ENCODE results near the gene PIP5KL1.

The PIP5KL1 gene

DNA sequence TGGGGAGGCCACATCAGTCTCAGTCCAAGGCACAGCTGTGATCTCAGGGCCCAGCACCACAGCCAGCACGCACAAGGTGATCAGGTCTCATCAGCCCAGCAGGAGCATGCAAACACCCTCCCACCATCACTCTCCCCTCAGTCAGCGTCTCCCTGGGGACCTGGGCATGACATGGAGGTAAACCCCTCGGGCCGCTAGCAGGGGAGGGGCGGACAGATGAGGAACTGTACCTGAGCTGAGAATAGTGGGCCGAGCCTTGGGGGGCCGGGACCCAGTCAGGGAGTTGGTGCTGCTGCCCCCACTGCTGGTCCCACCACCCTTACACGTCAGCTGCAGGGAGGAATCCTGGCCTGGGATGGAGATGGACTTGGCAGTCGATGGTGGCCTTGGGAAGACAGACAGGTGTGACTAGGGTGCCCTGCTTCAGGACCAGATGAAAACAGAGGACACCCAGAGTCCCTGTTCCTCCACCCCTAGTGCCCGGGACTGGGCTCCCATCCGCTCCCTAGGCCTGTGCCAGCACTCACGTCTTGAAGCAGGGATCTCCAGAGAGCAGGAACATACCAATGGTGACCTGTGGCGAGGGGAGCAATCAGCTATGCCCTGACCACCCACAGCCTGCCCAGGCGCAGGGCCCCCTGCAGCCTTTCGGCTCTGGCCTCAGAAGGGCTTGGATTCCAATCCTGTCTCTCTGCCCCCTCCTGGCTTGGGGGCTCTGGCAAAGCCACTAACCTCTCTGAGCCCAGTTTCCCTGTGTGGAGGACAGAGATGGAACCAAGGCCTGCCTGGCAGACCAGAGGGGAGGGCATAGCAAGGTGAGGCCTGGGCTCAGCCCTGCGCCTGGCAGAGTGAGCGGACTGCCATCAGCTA lies 17.5 kb upstream of the PIP5KL1 start:
- DNase-seq, result no peak

DNA sequence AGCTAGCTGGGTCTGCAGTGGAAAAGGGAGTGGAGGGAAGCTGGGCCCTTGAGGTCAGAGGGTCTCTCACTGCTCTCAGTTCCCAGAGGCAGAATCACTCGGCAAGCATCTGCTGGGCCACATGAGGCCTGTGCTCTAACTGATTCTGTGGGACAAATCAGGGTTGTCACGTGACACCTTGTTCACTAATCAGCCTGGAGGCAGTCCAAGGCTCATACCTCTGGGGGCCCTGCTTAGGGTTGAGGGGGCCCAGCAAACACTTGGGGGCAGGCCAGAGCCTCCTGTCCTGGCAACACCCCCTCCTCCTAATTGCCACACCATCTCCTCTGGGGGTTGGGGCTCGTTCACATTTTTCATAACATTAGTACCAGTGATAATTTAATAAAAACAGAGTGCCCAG lies 16.2 kb upstream of the PIP5KL1 start:
- DNase-seq, result no peak

DNA sequence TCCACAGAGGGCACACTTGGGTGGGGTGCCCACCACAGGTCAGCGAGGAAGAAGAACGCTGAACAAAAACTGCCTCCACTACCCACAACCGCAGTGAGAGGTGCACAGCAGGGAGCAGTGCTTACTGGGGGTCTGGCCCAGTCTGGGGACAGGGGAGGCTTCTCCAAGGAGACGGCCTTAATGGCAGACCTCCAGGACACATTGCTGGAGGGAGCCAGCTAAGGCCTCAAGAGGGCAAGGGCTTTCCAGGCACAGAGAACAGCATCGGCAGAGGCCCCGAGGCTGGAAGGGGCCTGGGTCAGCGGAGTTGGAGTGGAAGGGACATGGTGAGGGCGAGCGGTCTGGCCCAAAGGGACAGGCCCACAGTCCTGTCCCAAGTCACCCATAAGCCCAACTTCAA lies 15.4 kb upstream of the PIP5KL1 start:
- no peak for DNase-seq

DNA sequence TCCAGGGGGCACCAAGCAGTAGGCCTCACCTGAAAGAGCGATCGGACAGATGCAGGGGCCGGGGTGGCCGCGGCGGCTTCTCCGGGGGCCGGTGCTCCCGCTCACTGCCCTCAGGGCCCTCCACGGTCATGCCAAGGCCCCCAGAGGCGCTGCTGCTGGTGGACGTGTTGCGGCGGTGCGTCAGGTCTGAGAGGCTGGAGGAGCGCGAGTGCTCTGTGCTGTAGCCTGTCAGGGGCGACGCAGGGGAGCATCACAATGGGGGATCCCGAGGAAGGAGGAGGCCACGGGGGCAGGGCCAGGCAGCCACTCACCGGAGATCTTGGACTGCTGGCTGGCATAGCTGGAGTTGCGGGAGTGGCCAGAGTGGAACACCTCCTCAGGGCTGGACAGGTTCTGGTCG lies 14.8 kb upstream of the PIP5KL1 start:
- no peak for DNase-seq

DNA sequence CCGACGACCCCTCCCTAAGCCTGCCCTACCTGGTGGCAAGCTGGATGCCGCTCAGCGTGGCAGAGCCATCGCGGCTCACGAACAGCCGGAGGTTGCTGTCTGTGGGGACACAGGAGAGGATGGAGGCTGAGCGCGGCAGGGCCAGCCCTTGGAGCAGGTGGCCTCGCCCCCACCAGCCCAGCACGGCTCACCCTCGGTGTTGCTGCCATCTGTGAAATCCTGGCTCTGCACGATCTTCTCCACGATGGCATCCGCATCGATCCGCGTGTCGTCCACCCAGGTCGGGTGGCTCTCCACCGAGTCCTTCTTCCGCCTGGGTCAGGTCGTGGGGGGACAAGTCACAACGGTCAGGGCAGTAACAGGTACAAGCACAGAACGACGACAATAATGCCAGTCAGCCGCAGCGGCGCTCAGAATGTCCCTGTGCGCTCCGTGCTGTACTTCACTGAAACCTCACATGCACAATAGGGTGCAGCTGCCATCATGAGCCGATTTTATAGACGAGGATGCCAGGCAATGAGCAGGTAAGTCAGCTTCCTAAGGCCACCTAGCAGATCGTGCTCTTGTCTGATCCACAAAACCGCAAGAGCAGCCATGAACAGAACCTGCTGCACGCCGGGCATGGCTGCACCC lies 14.1 kb upstream of the PIP5KL1 start:
- DNase-seq, result no peak

DNA sequence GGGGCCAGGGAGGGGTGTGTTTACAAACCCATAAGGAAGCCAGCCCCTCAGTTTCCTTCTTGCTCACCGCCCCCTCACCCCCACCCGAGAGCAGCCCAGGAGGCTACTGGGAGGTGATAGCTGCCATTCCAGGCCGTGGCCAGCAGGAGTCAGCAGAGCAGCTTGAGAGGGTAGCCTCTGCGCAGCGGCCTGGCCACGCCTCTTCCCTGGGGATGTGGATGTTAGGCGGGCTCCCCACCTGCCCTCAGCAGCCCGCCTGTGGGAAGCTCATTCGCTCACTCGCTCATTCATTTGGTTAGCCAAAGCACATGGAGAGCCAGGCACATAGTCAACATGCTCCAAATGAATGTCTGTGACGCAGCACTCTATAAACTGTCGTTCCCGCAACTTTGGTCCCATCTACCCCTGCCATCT lies 13.2 kb upstream of the PIP5KL1 start:
- peak; percentile 79 for DNase-seq

DNA sequence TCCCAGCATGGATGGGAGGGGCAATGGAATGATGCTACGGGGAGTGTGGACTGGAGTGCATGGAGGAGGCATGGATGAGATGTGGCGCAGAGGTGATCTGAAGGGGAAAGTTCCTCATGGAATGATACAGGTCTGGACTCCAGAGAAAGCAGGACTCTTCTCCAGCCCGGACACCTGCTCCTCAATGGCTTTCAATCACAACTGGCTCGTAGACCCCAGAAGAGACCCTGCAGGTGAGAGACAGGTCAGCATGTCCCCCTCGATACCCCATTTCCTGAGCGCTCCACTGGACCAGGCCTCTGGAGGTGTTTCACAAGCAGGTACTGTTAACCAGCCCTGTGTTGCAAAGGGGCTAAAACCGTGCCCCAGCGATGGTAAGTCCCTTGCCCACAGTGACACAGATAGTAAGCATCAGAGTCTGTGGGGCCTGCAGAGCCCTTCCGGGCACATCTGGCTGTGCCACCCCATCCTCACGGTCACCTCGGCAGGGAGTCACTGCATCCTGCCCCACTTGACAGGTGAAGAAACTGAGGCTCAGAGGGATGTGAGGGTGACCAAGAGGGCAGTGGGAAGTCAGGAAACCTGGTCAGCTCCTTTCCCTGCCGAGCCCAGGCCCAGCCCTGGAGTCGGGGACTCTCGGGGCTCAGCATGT lies 12.6 kb upstream of the PIP5KL1 start:
- DNase-seq, result no peak

DNA sequence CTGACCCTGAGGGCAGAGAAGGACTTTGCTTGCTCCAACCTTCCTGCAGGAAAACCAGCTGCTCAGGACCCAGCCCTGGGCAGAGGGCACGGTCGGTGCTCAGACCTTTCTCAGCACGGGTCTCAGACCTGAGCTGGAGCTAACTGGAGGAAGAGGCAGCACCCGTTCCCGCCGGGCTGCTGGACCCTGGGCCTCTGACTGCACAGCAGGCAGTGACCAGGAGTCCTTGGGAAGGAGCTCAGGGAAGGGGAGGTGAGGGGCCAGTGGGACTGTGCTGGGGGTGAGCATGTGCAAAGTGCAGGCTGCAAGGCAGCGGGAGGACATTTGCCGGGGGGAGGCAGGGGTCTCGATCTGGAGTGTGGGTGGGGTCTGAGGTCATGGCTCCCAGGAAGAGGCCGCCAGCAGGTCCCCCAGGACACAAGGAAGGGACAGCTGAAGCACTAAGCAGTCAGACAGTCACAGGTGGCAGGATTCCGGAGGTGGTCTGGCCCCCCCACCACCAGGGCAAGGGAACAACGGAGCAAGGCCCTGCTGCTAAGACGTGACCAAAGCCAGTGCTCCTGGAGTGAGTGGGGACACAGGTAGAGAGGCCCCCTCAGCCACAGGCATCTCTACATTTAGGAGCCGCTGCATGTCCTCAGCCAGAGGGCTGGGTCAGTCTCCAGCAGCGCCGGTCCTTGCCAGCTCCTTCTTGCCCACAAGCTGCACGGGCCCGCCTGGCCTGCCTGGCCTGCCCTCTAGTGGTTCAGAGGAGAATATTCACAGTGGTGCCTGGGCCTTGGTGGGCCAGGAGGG lies 11.8 kb upstream of the PIP5KL1 start:
- no peak for DNase-seq

DNA sequence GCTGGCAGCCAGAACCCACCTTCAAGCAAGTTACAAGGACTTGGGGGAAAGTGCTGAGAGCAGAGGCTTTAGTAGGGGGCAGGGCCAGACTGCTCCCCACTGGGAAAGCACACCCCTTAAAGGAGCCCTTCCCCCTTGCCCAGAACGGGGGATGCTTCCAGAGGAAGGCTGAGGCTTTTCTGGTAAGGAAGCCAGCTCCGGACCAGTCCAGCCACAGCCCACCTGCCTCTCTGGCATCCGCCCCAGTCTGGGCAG lies 11.3 kb upstream of the PIP5KL1 start:
- DNase-seq, result no peak

DNA sequence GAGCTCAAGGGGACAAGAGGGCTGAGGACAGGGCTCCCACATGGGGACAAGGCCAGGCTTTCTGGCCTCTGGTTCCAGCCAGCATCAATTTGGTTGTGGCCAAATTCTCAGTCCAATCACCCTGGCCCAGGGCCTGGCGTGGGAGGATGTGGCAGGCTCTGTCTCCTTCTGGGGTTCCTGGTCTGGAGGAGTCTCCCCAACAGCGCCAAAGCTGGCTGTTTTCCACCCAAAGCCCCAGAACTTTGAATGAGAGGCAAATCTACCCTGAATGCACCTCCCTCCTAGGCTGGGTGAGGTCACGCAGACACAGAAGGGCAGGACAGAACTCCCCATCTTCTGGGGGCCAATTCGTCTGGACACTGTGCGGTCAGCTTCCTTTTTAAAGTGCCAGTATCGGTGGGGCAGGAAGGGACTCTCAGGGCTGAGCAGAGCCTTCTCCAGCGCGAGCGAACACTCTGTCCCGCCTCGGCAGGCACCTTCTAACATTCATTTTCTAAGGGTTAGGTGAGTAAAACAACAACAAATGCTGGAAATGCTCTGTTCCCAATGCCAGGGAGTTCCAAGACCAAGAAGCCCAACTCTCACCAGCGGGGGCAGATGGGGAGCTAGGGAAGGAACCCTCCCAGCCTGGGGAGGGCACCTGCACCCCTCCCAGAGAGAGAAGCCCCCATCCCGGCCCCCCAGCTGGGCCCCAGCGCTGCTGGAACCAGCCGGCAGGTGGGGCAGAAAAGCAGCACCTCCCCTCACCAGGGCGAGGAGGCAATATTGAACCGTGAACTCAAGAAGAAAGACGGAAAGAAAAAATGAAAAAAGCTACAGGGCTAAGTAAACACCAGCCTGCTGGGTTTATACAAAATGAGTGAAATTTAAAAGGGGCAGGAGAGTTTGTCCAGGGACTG lies 10.7 kb upstream of the PIP5KL1 start:
- no peak for DNase-seq

DNA sequence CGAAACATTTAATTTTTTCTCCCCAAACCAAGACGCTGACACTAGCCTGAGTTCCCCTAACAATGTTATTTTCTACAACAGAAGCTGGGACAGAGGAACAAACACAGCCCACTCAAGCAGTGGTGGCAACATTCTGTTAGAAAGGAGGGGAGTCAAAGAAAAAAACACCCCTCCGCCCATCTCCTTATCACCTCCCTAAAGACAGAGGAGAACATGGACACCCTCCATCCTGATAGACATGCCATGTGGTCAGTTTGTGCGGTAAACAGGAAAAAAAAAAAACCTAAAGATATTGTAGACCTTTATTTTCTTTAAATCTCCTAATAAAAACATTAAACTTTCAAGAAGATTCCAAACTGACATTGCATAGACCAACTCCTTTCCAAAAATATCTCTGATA lies 10.0 kb upstream of the PIP5KL1 start:
- DNase-seq, result no peak

DNA sequence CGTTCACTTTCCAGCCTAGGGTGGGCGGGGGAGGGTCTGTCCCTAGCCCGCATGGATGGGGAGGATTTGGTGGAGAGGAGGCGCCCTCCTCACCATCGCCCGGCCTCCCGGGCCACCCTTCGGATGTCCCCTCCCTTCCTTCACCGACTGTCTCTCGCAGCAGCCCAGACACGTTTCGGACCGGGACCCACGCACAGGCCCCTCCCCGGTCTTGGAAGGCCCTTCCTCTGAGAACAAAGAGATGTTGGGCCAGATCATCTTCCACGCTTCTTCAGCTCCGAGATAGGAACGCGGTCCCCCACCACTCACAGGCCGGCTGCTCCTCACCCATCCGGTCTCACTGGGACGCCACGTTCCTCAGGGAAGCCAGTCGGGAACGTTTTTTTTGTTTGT lies 7.7 kb upstream of the PIP5KL1 start:
- DNase-seq, result no peak

DNA sequence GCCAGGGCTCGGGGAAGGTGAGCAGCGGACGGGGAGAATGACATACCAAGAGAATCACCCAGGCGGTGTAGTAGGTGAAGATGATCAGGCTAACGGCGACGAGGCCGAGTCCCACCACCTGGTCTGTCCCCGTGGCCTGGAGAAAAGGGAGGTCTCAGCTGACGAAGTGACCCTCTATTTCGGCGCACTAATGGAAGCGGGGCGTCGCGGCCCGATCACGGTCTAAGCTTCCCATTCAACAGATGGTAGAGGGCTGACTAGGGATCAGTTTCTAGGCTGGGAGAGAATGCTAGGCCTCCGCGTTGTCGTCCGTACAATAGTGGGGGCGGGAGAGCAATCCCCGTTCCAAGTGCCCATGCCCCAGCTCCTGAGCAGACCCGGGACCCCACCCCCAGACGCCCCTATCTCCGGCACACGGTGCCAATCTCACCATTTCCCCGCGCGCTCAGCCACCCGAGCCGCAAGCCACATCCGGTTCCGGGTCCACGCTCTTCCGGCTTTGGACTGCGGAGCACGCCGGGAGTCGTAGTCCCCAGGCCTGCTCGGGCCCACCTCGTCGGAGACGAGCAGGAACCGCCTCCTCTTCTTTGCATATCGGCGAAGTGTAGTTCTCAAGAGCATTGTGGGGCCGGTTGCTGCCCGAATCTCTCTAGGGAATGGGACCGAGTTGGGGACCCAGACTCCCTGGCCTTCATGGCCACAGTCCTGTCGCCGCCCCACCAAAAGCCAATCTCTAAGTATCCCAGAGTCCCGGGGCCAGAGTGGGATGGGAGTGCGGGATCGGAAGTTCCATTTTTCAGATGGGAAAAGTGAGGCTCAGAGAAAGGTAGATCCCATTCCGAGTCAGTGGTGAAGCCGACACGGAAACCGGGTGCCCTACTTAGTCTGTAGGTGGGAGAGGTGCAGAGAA lies 7.1 kb upstream of the PIP5KL1 start, which contains the start of gene DPM2:
Gene DPM2 (minus strand): TSS at position 467 of the 910 bp plus-strand sequence. CDS start 34 bp downstream, at position 433.
- peak; percentile 90 for DNase-seq

DNA sequence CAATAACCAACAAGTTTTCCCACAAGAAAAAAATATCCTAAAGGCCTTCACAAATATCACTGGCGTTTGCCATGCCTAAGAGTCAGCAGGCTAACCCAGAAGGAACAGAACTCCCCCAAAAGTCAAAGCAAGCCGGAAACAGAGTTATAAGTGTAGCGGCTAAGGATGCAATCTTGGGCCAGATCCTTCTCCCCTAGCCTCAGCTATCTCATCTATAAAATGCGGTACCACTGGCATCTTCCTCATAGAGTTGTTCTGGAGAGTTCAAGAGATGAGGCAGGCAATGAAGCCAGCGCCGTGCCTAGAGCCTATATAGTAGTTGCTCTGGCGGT lies 6.4 kb upstream of the PIP5KL1 start:
- no peak for DNase-seq

DNA sequence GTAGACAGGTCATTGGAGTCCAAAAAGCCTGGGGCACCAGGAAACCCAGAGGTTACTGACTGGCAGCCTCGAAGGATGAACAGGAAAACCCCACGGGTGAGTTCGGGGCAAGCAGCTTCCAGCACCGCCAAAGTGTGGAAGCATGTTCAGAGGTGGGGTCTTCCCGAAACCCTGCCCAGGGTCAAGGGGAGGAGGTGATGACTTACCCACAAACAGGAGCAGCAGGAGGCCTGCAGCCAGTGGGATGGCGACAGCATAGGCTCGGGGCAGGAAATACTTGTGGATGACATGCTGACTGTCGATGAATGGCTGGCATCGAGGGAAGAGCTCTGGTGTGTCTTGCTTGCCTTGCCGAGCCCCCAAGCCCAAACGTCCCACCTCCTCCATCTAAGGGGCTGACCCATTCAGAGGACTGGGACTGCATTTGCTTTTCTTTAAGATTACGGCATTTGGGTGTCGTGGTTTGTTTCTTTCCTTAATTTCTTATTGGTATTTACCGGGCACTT lies 5.8 kb upstream of the PIP5KL1 start:
- no peak for DNase-seq

DNA sequence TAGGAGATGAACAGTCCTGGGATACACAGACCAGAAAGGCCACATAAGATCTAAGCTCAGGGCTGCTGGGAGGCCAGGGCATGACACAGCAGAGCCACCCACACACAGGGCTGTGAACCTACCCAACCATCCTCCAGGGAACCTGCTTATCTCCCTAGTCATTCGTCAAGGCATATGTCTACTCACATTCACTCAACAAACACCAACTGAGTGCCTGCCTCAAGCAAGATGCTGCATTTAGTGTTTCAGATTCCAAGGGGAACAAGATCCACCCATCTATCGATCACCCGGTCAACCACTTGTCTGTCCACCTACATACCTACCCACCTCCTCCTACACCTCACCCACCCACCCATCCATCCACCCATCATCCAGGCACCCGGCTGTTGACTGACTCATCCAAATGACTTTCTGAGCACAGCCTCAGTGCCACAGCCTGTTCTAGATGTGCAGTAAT lies 5.2 kb upstream of the PIP5KL1 start:
- no peak for DNase-seq

DNA sequence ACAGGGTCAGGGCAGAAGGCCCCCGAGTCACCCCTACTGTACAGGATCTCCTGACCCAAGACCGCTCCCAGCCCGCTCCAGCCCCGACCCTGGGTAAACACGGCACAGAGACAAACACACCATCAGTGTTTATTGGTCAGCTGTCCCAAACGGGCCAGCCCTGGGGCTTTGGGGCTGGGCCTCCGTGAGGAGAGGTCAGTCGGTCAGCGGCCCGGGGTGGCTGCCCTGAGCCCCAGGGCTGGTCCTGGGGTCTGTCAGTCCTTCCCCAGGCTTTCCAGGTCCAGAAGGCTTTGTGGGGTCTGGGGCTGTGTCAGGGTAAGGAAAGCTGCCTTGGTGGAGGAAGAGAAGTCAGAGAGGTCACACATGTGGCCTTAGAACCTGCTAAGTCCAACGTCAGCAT lies 4.4 kb upstream of the PIP5KL1 start:
- DNase-seq, result no peak

DNA sequence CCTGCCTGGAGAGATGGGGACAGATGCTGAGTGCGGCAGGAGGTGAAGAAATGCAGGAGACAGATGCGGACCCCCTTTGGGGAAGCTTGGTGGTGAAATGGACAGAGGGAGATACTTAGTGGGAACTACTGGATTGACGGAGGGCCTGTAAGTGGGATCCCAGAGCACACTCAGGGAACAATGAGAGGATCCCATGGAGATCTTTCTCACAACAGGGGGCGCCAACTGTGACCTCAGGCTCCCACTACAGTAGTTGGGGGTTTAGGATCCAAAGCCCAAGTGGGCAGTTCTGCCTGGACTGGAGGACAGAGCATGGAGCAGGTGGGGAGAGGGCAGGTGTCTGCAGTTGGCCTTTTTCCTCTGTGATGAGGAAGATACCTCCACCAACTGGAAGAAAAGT lies 3.7 kb upstream of the PIP5KL1 start:
- DNase-seq, result no peak

DNA sequence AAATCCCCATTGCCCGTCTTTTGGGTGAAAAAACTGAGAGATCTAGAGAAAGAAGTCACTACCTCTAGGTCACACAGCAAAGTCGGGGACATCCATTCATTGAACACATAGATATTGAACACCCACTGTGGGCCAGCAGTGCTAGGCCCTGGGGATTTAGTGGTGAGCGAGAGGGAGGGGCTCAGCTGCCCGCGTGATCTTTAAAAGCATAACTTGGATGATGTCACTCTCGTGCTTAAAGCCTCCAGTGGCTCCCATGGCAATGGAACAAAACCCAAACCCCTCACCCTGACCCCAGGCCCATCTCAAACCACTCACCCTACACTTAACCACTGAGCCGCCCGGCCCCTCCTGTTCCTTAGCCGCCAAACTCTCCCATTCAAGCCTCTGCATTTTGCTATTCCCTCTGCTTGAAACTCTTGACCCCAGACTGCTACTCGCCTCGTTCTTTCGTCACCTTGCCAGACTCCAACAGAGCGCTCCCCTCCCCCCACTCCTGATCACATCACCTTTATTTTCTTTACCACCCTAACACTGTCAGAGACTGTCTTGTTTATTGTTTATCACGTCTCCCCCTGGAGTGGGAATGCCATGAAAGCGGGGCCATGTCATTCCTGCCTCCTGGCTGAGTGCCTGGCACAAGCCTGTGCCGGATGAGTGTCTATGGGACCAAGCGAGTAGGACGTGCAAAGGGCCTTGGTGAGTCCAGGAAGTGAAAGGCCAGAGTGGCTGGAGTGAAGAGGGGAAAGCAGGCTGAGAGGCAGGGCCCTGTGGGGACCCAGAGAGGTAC lies 710 bp upstream of the PIP5KL1 start:
- no peak for DNase-seq

DNA sequence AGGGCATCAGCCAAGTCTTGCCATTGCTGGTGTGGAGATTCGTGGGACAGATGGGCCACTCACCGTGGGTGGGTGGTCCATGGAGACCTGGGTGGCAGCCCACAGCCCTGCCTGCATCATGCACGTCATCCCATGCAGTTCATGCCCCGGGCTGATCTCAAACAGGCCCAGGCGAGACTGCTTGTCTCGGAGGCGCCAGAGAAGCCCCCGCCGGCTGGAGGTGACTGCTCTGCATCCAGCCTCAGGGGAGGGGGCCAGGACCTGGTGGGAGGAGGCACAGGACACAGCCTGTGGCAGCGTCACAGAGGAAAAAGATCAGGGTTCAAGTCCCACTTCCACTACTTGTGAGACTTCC lies 975 bp downstream of the PIP5KL1 start:
- no peak for DNase-seq

All from right forelimb (tissue), 1 donor.